Measurements from ENCODE around the gene UNK.

DNA sequence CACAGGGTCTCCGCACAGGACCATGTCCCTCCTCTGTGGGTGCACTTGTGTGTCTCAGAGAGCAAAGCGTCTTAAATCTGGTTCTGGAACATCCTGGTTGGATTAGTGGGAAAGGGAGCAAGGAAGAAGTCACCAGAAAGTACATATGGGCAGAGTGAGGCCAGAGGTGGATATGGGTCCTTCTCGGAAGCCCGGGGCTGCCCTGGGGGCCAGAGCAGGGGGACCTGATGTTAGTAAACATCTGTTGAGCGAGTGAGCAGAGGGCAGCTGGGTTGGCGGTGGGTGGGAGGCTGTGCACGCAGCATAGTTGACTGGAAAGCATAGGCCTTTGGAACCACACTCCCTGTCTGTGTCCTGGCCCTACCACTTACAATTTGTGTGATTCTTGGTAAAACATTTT, 36.9 kb downstream of the UNK start:
- no peak for TF ChIP-seq TAF1 (IDR thresholded peaks at IDR 0.05; ENCODE audit: borderline replicate concordance, low read depth, low read length)
- no peak for TF ChIP-seq POLR2AphosphoS5 (IDR thresholded peaks at IDR 0.05; ENCODE audit: low read depth, low read length)
- no peak for TF ChIP-seq POLR2A (IDR thresholded peaks at IDR 0.05; ENCODE audit: low read depth, low read length)

All from GM12892 (cell line).